GM21515 (cell line): ENCODE results near the gene C1orf21.

Experiments used
- ATAC-seq: cut with Tn5 transposase; IDR thresholded peaks from one replicate; pipeline ENCODE4 v1.9.1; 2021; ENCODE audit not compliant: unreplicated experiment

Gene C1orf21

GRCh38 chr1:184512724-184513123 is 125.9 kb downstream of the C1orf21 start:
- no peak for ATAC-seq

- ATAC-seq, result no peak
Measured at GRCh38 chr1:184513421-184513820, 126.6 kb downstream of the C1orf21 start.

- no peak for ATAC-seq
Measured at GRCh38 chr1:184513966-184514365, 127.1 kb downstream of the C1orf21 start.

- no peak for ATAC-seq
Measured at GRCh38 chr1:184514447-184514846, 127.6 kb downstream of the C1orf21 start.

GRCh38 chr1:184517130-184517529 is 130.3 kb downstream of the C1orf21 start:
- no peak for ATAC-seq

- ATAC-seq, result no peak
Measured at GRCh38 chr1:184518736-184519357, 132.0 kb downstream of the C1orf21 start.

- ATAC-seq, result no peak
Measured at GRCh38 chr1:184520336-184520735, 133.5 kb downstream of the C1orf21 start.

GRCh38 chr1:184524248-184524647 is 137.4 kb downstream of the C1orf21 start:
- no peak for ATAC-seq

GRCh38 chr1:184527402-184527801 is 140.6 kb downstream of the C1orf21 start:
- no peak for ATAC-seq

- no peak for ATAC-seq
Measured at GRCh38 chr1:184530226-184530625, 143.4 kb downstream of the C1orf21 start.

GRCh38 chr1:184531296-184531695 is 144.5 kb downstream of the C1orf21 start:
- ATAC-seq, result no peak

GRCh38 chr1:184532199-184532598 is 145.4 kb downstream of the C1orf21 start:
- no peak for ATAC-seq

GRCh38 chr1:184533049-184533448 is 146.2 kb downstream of the C1orf21 start:
- ATAC-seq, result no peak

GRCh38 chr1:184533915-184534314 is 147.1 kb downstream of the C1orf21 start:
- no peak for ATAC-seq

GRCh38 chr1:184534690-184535089 is 147.9 kb downstream of the C1orf21 start:
- ATAC-seq, result no peak

GRCh38 chr1:184535191-184535970 is 148.6 kb downstream of the C1orf21 start:
- no peak for ATAC-seq

GRCh38 chr1:184536246-184536985 is 149.6 kb downstream of the C1orf21 start:
- ATAC-seq, result no peak

GRCh38 chr1:184539580-184539979 is 152.8 kb downstream of the C1orf21 start:
- ATAC-seq, result no peak

GRCh38 chr1:184541537-184542152 is 154.8 kb downstream of the C1orf21 start:
- no peak for ATAC-seq

GRCh38 chr1:184542291-184542690 is 155.5 kb downstream of the C1orf21 start:
- no peak for ATAC-seq

GRCh38 chr1:184545601-184546000 is 158.8 kb downstream of the C1orf21 start:
- no peak for ATAC-seq
